HG02610 (cell line): ENCODE measurements around the gene MARK3.
A peak's percentile ranks its signal among the peaks of the same experiment; 100 is the strongest.
"Not testable (repeated sequence)": the region's sequence is repeated elsewhere in the genome, so short reads cannot be mapped to it uniquely, and the experiment has no call there.

Source experiments
- ATAC-seq: cut with Tn5 transposase; IDR thresholded peaks from one replicate; pipeline ENCODE4 v1.9.1; 2021; ENCODE audit warnings: mild to moderate bottlenecking, moderate library complexity; ENCODE audit not compliant: unreplicated experiment

Gene MARK3

GRCh38 chr14:103385152-103385928 is at the start of gene MARK3:
MARK3 (plus strand) TSS chr14:103385415; CDS start chr14:103386030, 615 bp downstream.
- ATAC-seq, result peak; percentile 95

GRCh38 chr14:103336191-103336590 is 49.0 kb upstream of the MARK3 start:
- no peak for ATAC-seq

- no peak for ATAC-seq
These were observed 47.4 kb upstream of the MARK3 start for GRCh38 chr14:103337794-103338193.

- no peak for ATAC-seq
These were observed 45.7 kb upstream of the MARK3 start for GRCh38 chr14:103339561-103339960.

- ATAC-seq, result no peak
These were observed 44.6 kb upstream of the MARK3 start for GRCh38 chr14:103340480-103341212.

GRCh38 chr14:103341250-103342129 is 43.7 kb upstream of the MARK3 start:
- ATAC-seq, result no peak

GRCh38 chr14:103343164-103343879 is 41.9 kb upstream of the MARK3 start:
- no peak for ATAC-seq

- no peak for ATAC-seq
These were observed 41.1 kb upstream of the MARK3 start for GRCh38 chr14:103343905-103344797.

GRCh38 chr14:103346286-103346685 is 38.9 kb upstream of the MARK3 start:
- no peak for ATAC-seq

GRCh38 chr14:103347091-103347815 is 38.0 kb upstream of the MARK3 start:
- no peak for ATAC-seq

GRCh38 chr14:103348154-103348553 is 37.1 kb upstream of the MARK3 start:
- no peak for ATAC-seq

- no peak for ATAC-seq
These were observed 35.2 kb upstream of the MARK3 start for GRCh38 chr14:103349982-103350381.

GRCh38 chr14:103353362-103353761 is 31.9 kb upstream of the MARK3 start:
- ATAC-seq, result no peak

- ATAC-seq, result no peak
These were observed 31.1 kb upstream of the MARK3 start for GRCh38 chr14:103354141-103354540.

- ATAC-seq, result no peak
These were observed 29.1 kb upstream of the MARK3 start for GRCh38 chr14:103356024-103356682.

- ATAC-seq, result not testable (repeated sequence)
These were observed 27.7 kb upstream of the MARK3 start for GRCh38 chr14:103357552-103357951.

GRCh38 chr14:103360548-103360947 is 24.7 kb upstream of the MARK3 start:
- ATAC-seq, result no peak

GRCh38 chr14:103361867-103362266 is 23.3 kb upstream of the MARK3 start:
- ATAC-seq, result no peak
